GM23338 (cell line): Measurements from ENCODE around the gene FXYD6. TPM values are rescaled to one million over a fixed set of nuclear protein-coding genes. Genes with fewer than 3 reads are reported as not detected.

Source experiments
- ATAC-seq: fragments of 200-7000 bp; cut with Tn5 transposase; 3 replicates; pipeline ENCODE4 v1.9.1; 2020
- DNase-seq: peaks from one replicate; pipeline ENCODE4 v3.0.0-alpha.2; 2015; ENCODE audit warnings: low spot score
- H2AFZ ChIP-seq: fragments of 200-600 bp; sonication (generic); 2 replicates; pipeline ENCODE4 v1.8.0; 2016; ENCODE audit warnings: antibody characterized with exemption, mild to moderate bottlenecking, moderate library complexity
- H3F3A ChIP-seq: fragments of 200-600 bp; sonication (generic); replicated peaks from 2 replicates; pipeline ENCODE4 v1.8.0; 2017; ENCODE audit warnings: antibody characterized with exemption, mixed run types, low read depth
- H3K27ac ChIP-seq: fragments of 200-600 bp; sonication (generic); 2 replicates; pipeline ENCODE4 v1.6.1; 2016; ENCODE audit warnings: low read depth
- H3K27me3 ChIP-seq: fragments of 200-600 bp; sonication (generic); 2 replicates; pipeline ENCODE4 v1.8.0; 2016; ENCODE audit warnings: mild to moderate bottlenecking, mixed run types, moderate library complexity; ENCODE audit not compliant: insufficient read depth
- H3K36me3 ChIP-seq: fragments of 200-600 bp; sonication (generic); 2 replicates; pipeline ENCODE4 v1.8.0; 2016; ENCODE audit warnings: mild to moderate bottlenecking; ENCODE audit not compliant: insufficient read depth
- H3K4me1 ChIP-seq: fragments of 200-600 bp; sonication (generic); 2 replicates; pipeline ENCODE4 v1.8.0; 2016; ENCODE audit warnings: mild to moderate bottlenecking, moderate library complexity; ENCODE audit not compliant: insufficient read depth
- H3K4me2 ChIP-seq: fragments of 200-600 bp; sonication (generic); 2 replicates; pipeline ENCODE4 v1.7.1; 2017; ENCODE audit warnings: mixed run types
- H3K4me3 ChIP-seq: fragments of 200-600 bp; sonication (generic); 2 replicates; pipeline ENCODE4 v1.6.1; 2016; ENCODE audit warnings: mixed run types
- H3K79me2 ChIP-seq: fragments of 200-600 bp; sonication (generic); replicated peaks from 2 replicates; pipeline ENCODE4 v1.8.0; 2017; ENCODE audit warnings: mild to moderate bottlenecking; ENCODE audit not compliant: insufficient read depth
- H3K9me2 ChIP-seq: fragments of 200-600 bp; sonication (generic); 2 replicates; pipeline ENCODE4 v1.8.0; 2017; ENCODE audit not compliant: insufficient read depth
- H4K20me1 ChIP-seq: fragments of 200-600 bp; sonication (generic); replicated peaks from 2 replicates; pipeline ENCODE4 v1.8.0; 2017; ENCODE audit warnings: mild to moderate bottlenecking; ENCODE audit not compliant: insufficient read depth
- H3K27ac Mint-ChIP-seq: 2 replicates; pipeline ENCODE4 v1.8.0; 2020; ENCODE audit warnings: inconsistent platforms, mild to moderate bottlenecking, moderate library complexity, mixed read lengths
- H3K27me3 Mint-ChIP-seq: 3 replicates; pipeline ENCODE4 v1.8.0; 2022; ENCODE audit warnings: low read depth, mild to moderate bottlenecking, moderate library complexity, mixed read lengths, inconsistent platforms; ENCODE audit not compliant: insufficient read depth, poor library complexity
- H3K36me3 Mint-ChIP-seq: 3 replicates; pipeline ENCODE4 v1.8.0; 2021; ENCODE audit warnings: low read depth, mild to moderate bottlenecking, inconsistent platforms, moderate library complexity, mixed read lengths
- H3K4me1 Mint-ChIP-seq: 3 replicates; pipeline ENCODE4 v1.8.0; 2020; ENCODE audit warnings: mild to moderate bottlenecking, inconsistent platforms, mixed read lengths
- H3K4me3 Mint-ChIP-seq: 3 replicates; pipeline ENCODE4 v1.8.0; 2021; ENCODE audit warnings: moderate library complexity, mild to moderate bottlenecking, inconsistent platforms, mixed read lengths
- H3K9me3 Mint-ChIP-seq: 3 replicates; pipeline ENCODE4 v1.8.0; 2020; ENCODE audit warnings: moderate library complexity, mild to moderate bottlenecking, inconsistent platforms, mixed read lengths
- CREB1 ChIP-seq: fragments of 250-450 bp; sonication (Bioruptor Pico); IDR thresholded peaks from 2 replicates; pipeline ENCODE4 v1.5.0; 2020; ENCODE audit warnings: low read depth, mild to moderate bottlenecking, moderate library complexity
- ETS1 ChIP-seq: IDR thresholded peaks from 2 replicates; pipeline ENCODE4 v1.6.1; 2016; ENCODE audit warnings: antibody characterized with exemption
- EZH2 ChIP-seq: fragments of 200-600 bp; sonication (generic); IDR thresholded peaks from one replicate; pipeline ENCODE4 v1.8.0; 2017; ENCODE audit warnings: antibody characterized with exemption, mild to moderate bottlenecking, low read depth; ENCODE audit not compliant: unreplicated experiment
- EZH2phosphoT487 ChIP-seq: fragments of 200-600 bp; sonication (generic); IDR thresholded peaks from one replicate; pipeline ENCODE4 v1.8.1; 2018; ENCODE audit warnings: antibody characterized with exemption; ENCODE audit not compliant: unreplicated experiment
- NANOG ChIP-seq: IDR thresholded peaks from 2 replicates; pipeline ENCODE4 v1.6.1; 2016; ENCODE audit warnings: antibody characterized with exemption, borderline replicate concordance
- POLR2AphosphoS5 ChIP-seq: IDR thresholded peaks from 2 replicates; pipeline ENCODE4 v1.6.1; 2016; ENCODE audit warnings: antibody characterized with exemption, low read depth
- STAT1 ChIP-seq: IDR thresholded peaks from one replicate; pipeline ENCODE4 v1.6.1; 2016; ENCODE audit warnings: antibody characterized with exemption; ENCODE audit not compliant: unreplicated experiment
- ZNF114 ChIP-seq: fragments of 250-450 bp; sonication (Bioruptor Pico); IDR thresholded peaks from 2 replicates; pipeline ENCODE4 v1.5.0; 2020; ENCODE audit warnings: mild to moderate bottlenecking, moderate library complexity
- ZNF331 ChIP-seq: fragments of 250-450 bp; sonication (Bioruptor Pico); IDR thresholded peaks from 2 replicates; pipeline ENCODE4 v1.5.0; 2020; ENCODE audit warnings: low read depth, mild to moderate bottlenecking, moderate library complexity
- ZNF462 ChIP-seq: fragments of 250-450 bp; sonication (Bioruptor Pico); IDR thresholded peaks from 2 replicates; pipeline ENCODE4 v1.5.0; 2020; ENCODE audit warnings: mild to moderate bottlenecking, moderate library complexity
- polyA plus RNA-seq: library from polyadenylated mRNA; unstranded; fragments of >200 nt; fragmentation: Nextera tagmentation; extraction: Ambion mirVana; gene quantifications from 2 replicates; pipeline ENCODE4 v1.2.1, GENCODE V29; 2016
- total RNA-seq: library from RNA; depleted of rRNA; stranded (reverse); fragments of >200 nt; shearing (Covaris generic); gene quantifications from 2 replicates; pipeline ENCODE4 v1.2.3, GENCODE V29; 2014
- TF ChIP-seq, protein P1 (sequence below): IDR thresholded peaks from one replicate; pipeline ENCODE4 v1.6.1; 2018; ENCODE audit warnings: antibody characterized with exemption; ENCODE audit not compliant: unreplicated experiment

The FXYD6 gene
- total and polyA plus RNA-seq, 2 experiments from 2014 or later = 26.2 to 30.7 TPM

DNA sequence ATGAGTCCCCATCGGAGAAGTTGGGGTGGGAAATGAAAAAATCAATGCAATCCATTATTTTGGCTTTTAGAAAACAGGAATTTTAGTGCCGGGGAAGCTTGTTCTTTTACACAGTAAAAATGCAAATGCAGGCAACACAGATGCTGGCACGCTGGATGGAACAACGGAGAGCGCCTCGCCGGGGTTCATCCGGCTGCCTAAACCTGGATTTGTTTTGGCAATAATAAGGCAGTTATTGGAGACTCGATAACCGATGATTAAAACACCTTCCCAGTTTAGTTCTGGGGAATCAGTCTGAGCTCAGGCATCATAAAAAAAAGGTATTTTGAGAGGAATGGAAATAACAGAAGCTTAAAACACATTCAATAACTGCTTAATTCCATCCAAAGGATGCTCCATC, 82.3 kb downstream of the FXYD6 start:
- ATAC-seq (no peak), DNase-seq (no peak)
- Histone ChIP-seq H3K4me2 (no peak overlapping the region), H3K4me1 (peaks cover 10% of the 10 kb centered on the region; the same call in 1 of the 2 replicates), H3F3A (no peaks in the 10 kb centered on the region), H2AFZ (no peak overlapping the region), H3K36me3 (no peaks in the 10 kb centered on the region), H4K20me1 (no peaks in the 10 kb centered on the region), H3K9me2 (no peaks in the 10 kb centered on the region), H3K4me3 (no peak overlapping the region), H3K27ac (no peak overlapping the region), H3K79me2 (no peaks in the 10 kb centered on the region), H3K27me3 (peaks cover 63% of the 10 kb centered on the region)
- peaks cover 60% of the 10 kb centered on the region for H3K27me3 Mint-ChIP-seq
- TF ChIP-seq EZH2phosphoT487 = no peak
- TF ChIP-seq EZH2 = peak; percentile 25
- no peaks in the 10 kb centered on the region for H3K36me3 Mint-ChIP-seq
- peak overlapping the region; percentile 14; the same call in 1 of the 3 replicates for H3K4me3 Mint-ChIP-seq
- H3K9me3 Mint-ChIP-seq = no peaks in the 10 kb centered on the region
- H3K4me1 Mint-ChIP-seq = peaks cover 19% of the 10 kb centered on the region
- H3K27ac Mint-ChIP-seq = no peak overlapping the region

DNA sequence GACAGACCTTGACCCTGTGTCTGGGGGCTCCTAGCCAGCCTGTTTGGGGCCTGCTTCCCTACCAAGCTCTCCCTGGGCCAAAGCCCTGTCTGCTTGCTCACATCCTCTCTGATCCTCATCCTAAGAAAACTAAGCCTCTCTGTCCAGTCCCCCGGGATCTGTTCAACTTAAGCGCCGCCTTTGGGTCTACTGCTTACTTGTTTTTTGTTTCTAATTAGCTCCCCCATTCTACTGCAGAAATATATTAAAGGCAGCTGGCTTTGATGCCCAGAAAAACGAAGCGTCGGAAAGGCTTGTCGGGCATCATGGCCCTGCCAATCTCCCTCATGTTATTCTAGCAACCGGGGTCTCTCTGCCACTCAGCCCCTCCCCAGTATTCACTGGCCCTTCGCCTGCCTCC, 82.9 kb downstream of the FXYD6 start:
- H3K9me2 ChIP-seq = no peaks in the 10 kb centered on the region
- no peaks in the 10 kb centered on the region for H3K79me2 ChIP-seq
- Mint-ChIP-seq H3K36me3 (no peaks in the 10 kb centered on the region), H3K9me3 (no peaks in the 10 kb centered on the region), H3K4me3 (no peak overlapping the region), H3K27me3 (peaks cover 54% of the 10 kb centered on the region), H3K27ac (no peak overlapping the region), H3K4me1 (peaks cover 19% of the 10 kb centered on the region)
- peaks cover 10% of the 10 kb centered on the region; the same call in 1 of the 2 replicates for H3K4me1 ChIP-seq
- H3F3A ChIP-seq = no peaks in the 10 kb centered on the region
- H3K4me3 ChIP-seq = no peak overlapping the region
- no peak overlapping the region for H3K4me2 ChIP-seq
- no peaks in the 10 kb centered on the region for H4K20me1 ChIP-seq
- no peak for DNase-seq
- H3K36me3 ChIP-seq = no peaks in the 10 kb centered on the region
- H3K27me3 ChIP-seq = peaks cover 57% of the 10 kb centered on the region
- H2AFZ ChIP-seq = no peak overlapping the region
- no peak overlapping the region for H3K27ac ChIP-seq
- no peak for ATAC-seq
- no peak for TF ChIP-seq ZNF114 (CRISPR knock-in tag)
- TF ChIP-seq ZNF331 (CRISPR knock-in tag) = no peak
- no peak for TF ChIP-seq CREB1 (CRISPR knock-in tag)
- TF ChIP-seq ETS1 = no peak
- TF ChIP-seq EZH2phosphoT487 = no peak
- no peak for TF ChIP-seq POLR2AphosphoS5
- no peak for TF ChIP-seq NANOG
- TF ChIP-seq ZNF462 = no peak
- TF ChIP-seq EZH2 = no peak
- no peak for TF ChIP-seq STAT1
- TF ChIP-seq, protein P1, sequence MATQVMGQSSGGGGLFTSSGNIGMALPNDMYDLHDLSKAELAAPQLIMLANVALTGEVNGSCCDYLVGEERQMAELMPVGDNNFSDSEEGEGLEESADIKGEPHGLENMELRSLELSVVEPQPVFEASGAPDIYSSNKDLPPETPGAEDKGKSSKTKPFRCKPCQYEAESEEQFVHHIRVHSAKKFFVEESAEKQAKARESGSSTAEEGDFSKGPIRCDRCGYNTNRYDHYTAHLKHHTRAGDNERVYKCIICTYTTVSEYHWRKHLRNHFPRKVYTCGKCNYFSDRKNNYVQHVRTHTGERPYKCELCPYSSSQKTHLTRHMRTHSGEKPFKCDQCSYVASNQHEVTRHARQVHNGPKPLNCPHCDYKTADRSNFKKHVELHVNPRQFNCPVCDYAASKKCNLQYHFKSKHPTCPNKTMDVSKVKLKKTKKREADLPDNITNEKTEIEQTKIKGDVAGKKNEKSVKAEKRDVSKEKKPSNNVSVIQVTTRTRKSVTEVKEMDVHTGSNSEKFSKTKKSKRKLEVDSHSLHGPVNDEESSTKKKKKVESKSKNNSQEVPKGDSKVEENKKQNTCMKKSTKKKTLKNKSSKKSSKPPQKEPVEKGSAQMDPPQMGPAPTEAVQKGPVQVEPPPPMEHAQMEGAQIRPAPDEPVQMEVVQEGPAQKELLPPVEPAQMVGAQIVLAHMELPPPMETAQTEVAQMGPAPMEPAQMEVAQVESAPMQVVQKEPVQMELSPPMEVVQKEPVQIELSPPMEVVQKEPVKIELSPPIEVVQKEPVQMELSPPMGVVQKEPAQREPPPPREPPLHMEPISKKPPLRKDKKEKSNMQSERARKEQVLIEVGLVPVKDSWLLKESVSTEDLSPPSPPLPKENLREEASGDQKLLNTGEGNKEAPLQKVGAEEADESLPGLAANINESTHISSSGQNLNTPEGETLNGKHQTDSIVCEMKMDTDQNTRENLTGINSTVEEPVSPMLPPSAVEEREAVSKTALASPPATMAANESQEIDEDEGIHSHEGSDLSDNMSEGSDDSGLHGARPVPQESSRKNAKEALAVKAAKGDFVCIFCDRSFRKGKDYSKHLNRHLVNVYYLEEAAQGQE = no peak
